ENCODE results near the gene TPGS1. TPM values are rescaled to one million over a fixed set of nuclear protein-coding genes. Genes with fewer than 3 reads are reported as not detected.

Gene TPGS1
- total RNA-seq, 1 donor from 2014 or later, result 19.9 TPM

DNA sequence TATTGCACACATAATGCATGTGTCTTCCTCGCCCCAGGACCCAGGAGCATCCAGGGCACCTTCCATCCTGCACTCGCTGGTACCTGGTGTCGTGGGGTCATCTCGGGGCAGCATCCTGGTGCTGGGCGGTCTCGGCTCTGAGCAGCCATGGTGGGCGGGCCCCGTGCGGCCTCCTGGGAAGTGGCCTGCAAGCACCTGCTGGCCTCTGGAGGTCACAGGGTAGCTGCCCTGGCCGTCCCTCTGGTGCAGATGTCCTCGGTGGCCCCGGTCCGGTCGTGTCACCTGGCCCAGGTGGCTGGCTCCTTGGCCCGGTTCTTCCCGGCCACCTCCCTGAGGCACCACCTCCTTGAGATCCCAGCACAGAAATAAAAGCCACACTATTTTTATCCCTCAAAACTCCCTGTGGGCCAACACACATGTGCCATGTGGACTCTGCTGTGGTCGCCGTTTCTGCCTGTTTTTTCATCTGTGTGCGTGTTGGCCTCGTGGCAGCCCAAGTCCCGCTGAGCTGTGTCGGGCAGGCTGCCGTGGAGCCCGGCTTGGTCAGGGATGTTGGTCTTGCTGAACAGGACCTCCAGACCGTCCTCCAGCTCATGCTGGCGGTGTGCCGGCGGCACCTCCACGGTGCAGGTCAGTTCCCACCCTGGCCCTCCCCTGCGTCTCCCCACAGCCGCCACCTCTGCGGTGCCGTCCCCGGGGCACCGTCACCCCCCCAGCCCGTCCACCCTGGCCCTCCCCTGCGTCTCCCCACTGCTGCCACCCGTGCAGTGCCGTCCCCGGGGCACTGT is 31.5 kb downstream of the TPGS1 start:
- no peaks in the 10 kb centered on the region for H3K27me3 ChIP-seq
- H3K27ac ChIP-seq, result no peak overlapping the region
- no peak for TF ChIP-seq CTCF (IDR thresholded peaks at IDR 0.05)
- ATAC-seq (no peak), DNase-seq (no peak)
- H3K9me3 ChIP-seq, result no peaks in the 10 kb centered on the region
- H3K4me3 ChIP-seq, result no peak overlapping the region
- intact Hi-C loops (cut with DNase I), result no loop called here
- H3K4me1 ChIP-seq, result peaks cover 10% of the 10 kb centered on the region
- peaks cover 49% of the 10 kb centered on the region for H3K36me3 ChIP-seq

DNA sequence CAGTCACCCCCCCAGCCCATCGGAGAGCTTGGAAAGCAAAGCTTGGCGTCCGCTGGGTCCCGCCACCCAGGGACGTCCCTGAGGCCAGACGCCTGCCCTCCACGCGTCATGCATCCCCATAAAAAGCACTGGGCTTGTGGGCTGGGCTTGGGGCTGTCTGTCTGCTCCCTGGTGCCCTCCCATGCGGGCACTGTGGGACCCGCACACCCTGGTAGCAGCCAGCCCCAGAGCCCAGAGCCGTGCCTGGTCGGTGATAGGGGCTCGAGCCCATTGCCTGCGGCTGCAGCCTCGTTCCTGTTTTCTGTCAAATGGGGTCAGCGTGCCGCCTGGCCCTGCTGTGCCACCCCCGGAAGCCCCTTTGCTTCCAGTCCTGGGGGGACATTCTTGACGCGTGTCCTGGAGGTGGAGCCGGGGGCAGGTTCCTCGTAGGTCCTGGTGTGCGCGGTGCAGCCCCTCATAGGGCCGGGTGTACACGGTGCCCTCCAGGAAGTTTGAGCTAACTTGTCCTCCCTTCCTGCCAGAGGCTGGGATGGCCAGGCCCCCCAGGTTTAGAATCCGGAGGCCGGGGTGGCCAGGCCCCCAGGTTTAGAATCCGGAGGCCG is 32.2 kb downstream of the TPGS1 start:
- no peak for ATAC-seq
- Histone ChIP-seq H3K27me3 (no peaks in the 10 kb centered on the region), H3K9me3 (no peaks in the 10 kb centered on the region), H3K4me3 (no peak overlapping the region), H3K36me3 (peaks cover 49% of the 10 kb centered on the region), H3K27ac (no peak overlapping the region), H3K4me1 (peaks cover 7% of the 10 kb centered on the region)
- no peak for TF ChIP-seq CTCF (IDR thresholded peaks at IDR 0.05)
- no peak for DNase-seq
- intact Hi-C loops (cut with DNase I), result no loop called here

- DNase-seq (no peak), ATAC-seq (no peak)
- H3K27ac ChIP-seq, result no peak overlapping the region
- intact Hi-C loops (cut with DNase I), result no loop called here
- H3K27me3 ChIP-seq, result no peaks in the 10 kb centered on the region
- peaks cover 49% of the 10 kb centered on the region for H3K36me3 ChIP-seq
- no peak overlapping the region for H3K4me3 ChIP-seq
- H3K9me3 ChIP-seq, result no peaks in the 10 kb centered on the region
- TF ChIP-seq CTCF (IDR thresholded peaks at IDR 0.05), result no peak
- no peaks in the 10 kb centered on the region for H3K4me1 ChIP-seq
Observed at GRCh38 chr19:540867-541637, 33.8 kb downstream of the TPGS1 start.

- Histone ChIP-seq H3K4me1 (no peaks in the 10 kb centered on the region), H3K36me3 (peaks cover 42% of the 10 kb centered on the region), H3K27ac (no peak overlapping the region), H3K27me3 (no peaks in the 10 kb centered on the region), H3K9me3 (no peaks in the 10 kb centered on the region), H3K4me3 (no peak overlapping the region)
- intact Hi-C loops (cut with DNase I), result no loop called here
- DNase-seq, result no peak
- TF ChIP-seq CTCF (IDR thresholded peaks at IDR 0.05), result no peak
- no peak for ATAC-seq
Observed at GRCh38 chr19:541699-542098, 34.4 kb downstream of the TPGS1 start.

DNA sequence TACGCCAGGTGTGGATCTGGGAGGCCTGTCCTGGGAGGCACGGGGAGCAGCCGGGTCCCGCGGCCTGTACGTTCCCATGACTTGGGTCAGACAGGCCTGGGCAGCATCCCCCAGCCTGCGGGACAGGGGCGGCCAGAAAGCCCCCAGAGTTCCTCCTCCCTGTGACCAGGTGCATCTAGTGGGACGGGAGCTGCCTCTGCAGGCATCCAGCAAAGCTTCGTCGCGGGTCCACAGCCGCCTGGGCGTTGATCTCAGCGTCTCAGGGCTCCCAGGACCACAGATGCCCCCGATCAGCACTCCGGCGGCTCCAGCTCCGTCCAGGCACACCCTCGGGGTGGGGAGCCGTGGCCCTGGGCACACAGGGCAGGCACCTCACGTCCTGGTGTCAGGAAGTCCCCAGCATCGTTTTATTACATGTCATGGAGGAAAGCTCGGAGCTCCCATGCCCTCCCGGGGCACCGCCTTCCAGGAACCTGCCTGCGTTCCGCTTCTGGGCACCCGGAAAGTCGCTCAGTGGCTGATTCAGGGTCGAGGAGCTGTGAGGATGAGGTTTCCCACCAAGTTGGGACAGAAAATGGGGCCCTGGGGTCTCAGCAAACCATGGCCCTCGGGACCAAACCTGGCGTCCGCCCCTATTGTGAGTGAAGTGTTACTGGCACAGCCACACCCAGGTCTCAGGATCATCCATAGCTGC is 35.0 kb downstream of the TPGS1 start:
- no peak for DNase-seq
- no peak for TF ChIP-seq CTCF (IDR thresholded peaks at IDR 0.05)
- Histone ChIP-seq H3K36me3 (peaks cover 36% of the 10 kb centered on the region), H3K27ac (no peak overlapping the region), H3K4me3 (no peak overlapping the region), H3K4me1 (no peaks in the 10 kb centered on the region), H3K27me3 (no peaks in the 10 kb centered on the region), H3K9me3 (no peaks in the 10 kb centered on the region)
- intact Hi-C loops (cut with DNase I), result no loop called here
- ATAC-seq, result no peak
